HFF-Myc (cell line): ENCODE results near the gene COX11.

Source experiments
- DNase-seq: peaks from one replicate; pipeline ENCODE4 v3.0.0-alpha.2; 2011; ENCODE audit warnings: low read depth; ENCODE audit errors: extremely low read depth
- H3K4me3 ChIP-seq: replicated peaks from 2 replicates; pipeline ENCODE4 v1.5.1; 2011; ENCODE audit warnings: low read depth, mild to moderate bottlenecking, control low read depth, low read length
- CTCF ChIP-seq: IDR thresholded peaks from 2 replicates; pipeline ENCODE4 v1.5.1; 2012; ENCODE audit warnings: mild to moderate bottlenecking, low read depth, low read length, control low read depth; ENCODE audit errors: missing control alignments

The COX11 gene

GRCh38 chr17:54919425-54919824, 49.0 kb downstream of the COX11 start:
- TF ChIP-seq CTCF = no peak
- no peak overlapping the region for H3K4me3 ChIP-seq
- DNase-seq = no peak

- DNase-seq = no peak
- no peak overlapping the region for H3K4me3 ChIP-seq
- TF ChIP-seq CTCF = no peak
Observed at GRCh38 chr17:54916721-54917120, 51.7 kb downstream of the COX11 start.
